Heart left ventricle (tissue), 16 donors: Measurements from ENCODE around the gene PLCD1. TPM values are rescaled to one million over a fixed set of nuclear protein-coding genes. Genes with fewer than 3 reads are reported as not detected.

Experiments used
- ATAC-seq, 4 donors: fragments of 200-7000 bp; cut with Tn5 transposase; one replicate each; pipeline ENCODE4 v1.9.1; 2020 to 2022; ENCODE audit warnings: moderate library complexity in 4 of 4, mild to moderate bottlenecking in 3 of 4, moderate number of reproducible peaks in 1 of 4
- DNase-seq, 5 donors: peaks; one replicate each; pipeline ENCODE4 v3.0.0-alpha.2; 2020
- H3K27ac ChIP-seq, 12 donors: fragments of 200-600 bp; sonication (generic) in 4 of 12; one replicate each; pipeline versions ENCODE4 v1.5.0 to v1.8.0; 2016 to 2022; ENCODE audit warnings: mild to moderate bottlenecking in 2 of 12
- H3K27me3 ChIP-seq, 9 donors: fragments of 200-600 bp; sonication (generic) in 2 of 9; one replicate each; pipeline versions ENCODE4 v1.5.1 to v1.8.0; 2016 to 2022; ENCODE audit warnings: mild to moderate bottlenecking in 3 of 9
- H3K36me3 ChIP-seq, 9 donors: fragments of 200-600 bp; sonication (generic) in 2 of 9; one replicate each; pipeline versions ENCODE4 v1.5.0 to v1.8.0; 2018 to 2022; ENCODE audit warnings: mild to moderate bottlenecking in 2 of 9
- H3K4me1 ChIP-seq, 12 donors: fragments of 200-600 bp; sonication (generic) in 4 of 12; one replicate each; pipeline versions ENCODE4 v1.5.0 to v1.8.0; 2016 to 2022; ENCODE audit warnings: mild to moderate bottlenecking in 3 of 12
- H3K4me3 ChIP-seq, 12 donors: fragments of 200-600 bp; sonication (generic) in 4 of 12; one replicate each; pipeline versions ENCODE4 v1.5.0 to v1.8.0; 2017 to 2022; ENCODE audit warnings: mild to moderate bottlenecking in 9 of 12, moderate library complexity in 4 of 12
- H3K9me3 ChIP-seq, 12 donors: fragments of 200-600 bp; sonication (generic) in 4 of 12; one replicate each; pipeline versions ENCODE4 v1.5.0 to v1.8.0; 2016 to 2022; ENCODE audit warnings: mild to moderate bottlenecking in 1 of 12
- POLR2A ChIP-seq, 2 donors: fragments of 450-650 bp; IDR thresholded peaks; one replicate each; pipeline ENCODE4 v1.6.1; 2017; ENCODE audit warnings: antibody characterized with exemption in 2 of 2, mild to moderate bottlenecking in 2 of 2, moderate library complexity in 2 of 2
- WGBS, 4 donors: extraction: QIAGEN DNeasy Blood & Tissue Kit in 2 of 4; methylation state at CpG; one replicate each; pipeline versions ENCODE4 v1.1.5 to v1.1.7; 2013 to 2018; 5-methylcytosine and 5-hydroxymethylcytosine counted together
- intact Hi-C, 10 donors: fragments of 100-400 bp; cut with DNase I; formaldehyde crosslinking; loops; one replicate each; pipeline versions ENCODE4 v1.11.1 to v1.14.2; 2022
- polyA plus RNA-seq, 2 donors: library from polyadenylated mRNA; stranded (reverse); fragments of 200-250 nt; gene quantifications; one replicate each; pipeline ENCODE4 v1.2.3, GENCODE V29; 2013
- total RNA-seq, 9 donors: library from RNA; depleted of rRNA in 2 of 9; stranded (reverse); fragments of >200 nt in 2 of 9; fragmentation: NEBNext Ultra II Directional in 3 of 9; extraction: Animal tissue kit (Norgen Biotek cat#: 25700) in 3 of 9; gene quantifications; one replicate each; pipeline versions ENCODE4 v1.1.0 to v1.2.4, GENCODE V29; 2016 to 2023
- TF ChIP-seq, protein P1 (sequence below), 12 donors: fragments of 200-600 bp; sonication (generic) in 4 of 12; IDR thresholded peaks; one replicate each; pipeline versions ENCODE4 v1.5.0 to v1.8.0; 2018 to 2022; ENCODE audit warnings: antibody characterized with exemption in 12 of 12, mild to moderate bottlenecking in 5 of 12
- donor health status: ischemic (EF 13 %, LVEDD 7.1; RV severe dilation, severe dysfunction).
- donor health status: healthy with polysubstance abuse.
- donor health status: DM: no; HTN: yes; CAD: no.
- donor health status: DM: no; HTN: no; CAD: no.
- donor health status: ischemic (EF 25% LVEDD 6.9; RV normal size, moderate dysfunction).
- donor health status: ischemic (EF 25% LVEDD 5.7; RV mildly dilated, moderate dysfunction).
- donor health status: healthy.
- donor health status: DM: yes; HTN: yes; CAD: no.
- donor health status: ischemic (EF 35%, LVEDD 5.7; RV mildly dilated, moderate dysfunction).
- donor health status: nonischemic (EF 11% LVEDD 7.7; RV severe dilation, severe dysfunction).
- donor health status: DM: yes; HTN: yes; CAD: no.
- donor health status: PGD.
- donor health status: ischemic (EF 29% LVEDD 5.4; RV normal size, mild dysfunction).
- donor health status: nonischemic (EF 23%, LVEDD 6.1; RV moderate dilation, normal function).

PLCD1 gene
- total and polyA plus RNA-seq, 11 donors = 8.1 to 14.9 (median 11.6) TPM

GRCh38 chr3:38046027-38046426 is 16.6 kb upstream of the PLCD1 start:
- TF ChIP-seq POLR2A (IDR thresholded peaks at IDR 0.05) = no peak
- TF ChIP-seq, protein P1, sequence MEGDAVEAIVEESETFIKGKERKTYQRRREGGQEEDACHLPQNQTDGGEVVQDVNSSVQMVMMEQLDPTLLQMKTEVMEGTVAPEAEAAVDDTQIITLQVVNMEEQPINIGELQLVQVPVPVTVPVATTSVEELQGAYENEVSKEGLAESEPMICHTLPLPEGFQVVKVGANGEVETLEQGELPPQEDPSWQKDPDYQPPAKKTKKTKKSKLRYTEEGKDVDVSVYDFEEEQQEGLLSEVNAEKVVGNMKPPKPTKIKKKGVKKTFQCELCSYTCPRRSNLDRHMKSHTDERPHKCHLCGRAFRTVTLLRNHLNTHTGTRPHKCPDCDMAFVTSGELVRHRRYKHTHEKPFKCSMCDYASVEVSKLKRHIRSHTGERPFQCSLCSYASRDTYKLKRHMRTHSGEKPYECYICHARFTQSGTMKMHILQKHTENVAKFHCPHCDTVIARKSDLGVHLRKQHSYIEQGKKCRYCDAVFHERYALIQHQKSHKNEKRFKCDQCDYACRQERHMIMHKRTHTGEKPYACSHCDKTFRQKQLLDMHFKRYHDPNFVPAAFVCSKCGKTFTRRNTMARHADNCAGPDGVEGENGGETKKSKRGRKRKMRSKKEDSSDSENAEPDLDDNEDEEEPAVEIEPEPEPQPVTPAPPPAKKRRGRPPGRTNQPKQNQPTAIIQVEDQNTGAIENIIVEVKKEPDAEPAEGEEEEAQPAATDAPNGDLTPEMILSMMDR (IDR thresholded peaks at IDR 0.05) = no peak
- peaks cover 0 to 12% (median 0%) of the 10 kb centered on the region in 12 donors for H3K4me1 ChIP-seq
- H3K9me3 ChIP-seq = no peaks in the 10 kb centered on the region
- no peak for DNase-seq
- no peaks in the 10 kb centered on the region for H3K27me3 ChIP-seq
- 91 to 94% (median 93%) methylated on average over 4 of the region's 4 CpGs for WGBS, 4 donors
- H3K4me3 ChIP-seq = no peak overlapping the region
- ATAC-seq = no peak
- H3K27ac ChIP-seq = no peak overlapping the region
- no peaks in the 10 kb centered on the region for H3K36me3 ChIP-seq
- intact Hi-C loops = no loop called here

- Histone ChIP-seq H3K36me3 (no peaks in the 10 kb centered on the region), H3K4me3 (no peak overlapping the region), H3K9me3 (no peaks in the 10 kb centered on the region), H3K27ac (no peak overlapping the region), H3K27me3 (peaks cover 0 to 7% (median 0%) of the 10 kb centered on the region in 9 donors), H3K4me1 (peaks cover 0 to 19% (median 9%) of the 10 kb centered on the region in 12 donors)
- WGBS, 4 donors = 89 to 95% (median 91%) methylated on average over 4 of the region's 4 CpGs
- no peak for TF ChIP-seq POLR2A (IDR thresholded peaks at IDR 0.05)
- TF ChIP-seq, protein P1 (IDR thresholded peaks at IDR 0.05) = no peak
- no peak for ATAC-seq
- no peak for DNase-seq
- intact Hi-C loops = no loop called here
Measured at GRCh38 chr3:38043486-38043885, 14.0 kb upstream of the PLCD1 start.

- H3K4me3 ChIP-seq = peak overlapping the region in 1 of 12 donors; percentile 63
- intact Hi-C loops = loop anchor here in 1 of 10 donors (2.0 kb wide), 1 partner anchor 36 kb away; no protein-coding TSS in a partner anchor
- peaks cover 0 to 22% (median 9%) of the 10 kb centered on the region in 12 donors for H3K4me1 ChIP-seq
- TF ChIP-seq POLR2A (IDR thresholded peaks at IDR 0.05) = no peak
- TF ChIP-seq, protein P1 (IDR thresholded peaks at IDR 0.05) = no peak
- H3K36me3 ChIP-seq = no peaks in the 10 kb centered on the region
- no peak overlapping the region for H3K27ac ChIP-seq
- peaks cover 0 to 7% (median 0%) of the 10 kb centered on the region in 9 donors for H3K27me3 ChIP-seq
- 85 to 95% (median 90%) methylated on average over 5 of the region's 5 CpGs for WGBS, 4 donors
- ATAC-seq (peak in 1 of 4 donors; percentile 9), DNase-seq (no peak)
- no peaks in the 10 kb centered on the region for H3K9me3 ChIP-seq
Measured at GRCh38 chr3:38040401-38040800, 11.0 kb upstream of the PLCD1 start.

GRCh38 chr3:38039899-38040261 is 10.4 kb upstream of the PLCD1 start:
- 21 to 41% (median 29%) methylated on average over 11 of the region's 11 CpGs for WGBS, 4 donors
- H3K4me1 ChIP-seq = peaks cover 0 to 22% (median 9%) of the 10 kb centered on the region in 12 donors
- peak overlapping the region in 11 of 12 donors; percentile 18 to 65 (median 55) for H3K4me3 ChIP-seq
- H3K36me3 ChIP-seq = no peaks in the 10 kb centered on the region
- intact Hi-C loops = loop anchor here in 1 of 10 donors (2.0 kb wide), 1 partner anchor 35 kb away; no protein-coding TSS in a partner anchor
- DNase-seq (peak in 4 of 5 donors; percentile 59 to 81 (median 68)), ATAC-seq (peak; percentile 66 to 92 (median 90))
- peaks cover 0 to 7% (median 0%) of the 10 kb centered on the region in 9 donors for H3K27me3 ChIP-seq
- no peak for TF ChIP-seq POLR2A (IDR thresholded peaks at IDR 0.05)
- TF ChIP-seq, protein P1 (IDR thresholded peaks at IDR 0.05) = peak in 7 of 12 donors; percentile 19 to 54 (median 32)
- H3K27ac ChIP-seq = peak overlapping the region in 2 of 12 donors; percentile 14 to 73
- no peaks in the 10 kb centered on the region for H3K9me3 ChIP-seq
